Glutamatergic neuron (in vitro differentiated cells): ENCODE measurements around the gene SDS. TPM values are rescaled to one million over a fixed set of nuclear protein-coding genes. Genes with fewer than 3 reads are reported as not detected.

Experiments used
- DNase-seq: peaks from one replicate; pipeline ENCODE4 v3.0.0; 2022
- H3K27ac Mint-ChIP-seq: one replicate; pipeline ENCODE4 v1.8.0; 2020; ENCODE audit warnings: mild to moderate bottlenecking, mixed read lengths, inconsistent platforms; ENCODE audit not compliant: unreplicated experiment
- H3K27me3 Mint-ChIP-seq: one replicate; pipeline ENCODE4 v1.8.0; 2020; ENCODE audit warnings: mild to moderate bottlenecking, moderate library complexity, mixed read lengths, inconsistent platforms; ENCODE audit not compliant: unreplicated experiment
- H3K36me3 Mint-ChIP-seq: one replicate; pipeline ENCODE4 v1.8.0; 2020; ENCODE audit warnings: mild to moderate bottlenecking, mixed read lengths, inconsistent platforms; ENCODE audit not compliant: unreplicated experiment
- H3K4me1 Mint-ChIP-seq: one replicate; pipeline ENCODE4 v1.8.0; 2020; ENCODE audit warnings: mild to moderate bottlenecking, low read depth, mixed read lengths, inconsistent platforms; ENCODE audit not compliant: unreplicated experiment
- H3K4me3 Mint-ChIP-seq: one replicate; pipeline ENCODE4 v1.8.0; 2020; ENCODE audit warnings: mild to moderate bottlenecking, mixed read lengths, inconsistent platforms; ENCODE audit not compliant: unreplicated experiment
- H3K9me3 Mint-ChIP-seq: one replicate; pipeline ENCODE4 v1.8.0; 2020; ENCODE audit warnings: mild to moderate bottlenecking, moderate library complexity, mixed read lengths, inconsistent platforms; ENCODE audit not compliant: unreplicated experiment
- CTCF ChIP-seq: fragments of 200-600 bp; sonication (generic); IDR thresholded peaks from one replicate; pipeline ENCODE4 v1.5.0; 2021; ENCODE audit not compliant: partially characterized antibody, unreplicated experiment
- total RNA-seq: library from RNA; stranded (reverse); fragmentation: NEBNext Ultra II Directional; extraction: Animal tissue kit (Norgen Biotek cat#: 25700); gene quantifications from one replicate; pipeline ENCODE4 v1.2.1, GENCODE V29; 2021; ENCODE audit not compliant: unreplicated experiment

The SDS gene
- total RNA-seq, 1 donor from 2014 or later, result not detected

DNA sequence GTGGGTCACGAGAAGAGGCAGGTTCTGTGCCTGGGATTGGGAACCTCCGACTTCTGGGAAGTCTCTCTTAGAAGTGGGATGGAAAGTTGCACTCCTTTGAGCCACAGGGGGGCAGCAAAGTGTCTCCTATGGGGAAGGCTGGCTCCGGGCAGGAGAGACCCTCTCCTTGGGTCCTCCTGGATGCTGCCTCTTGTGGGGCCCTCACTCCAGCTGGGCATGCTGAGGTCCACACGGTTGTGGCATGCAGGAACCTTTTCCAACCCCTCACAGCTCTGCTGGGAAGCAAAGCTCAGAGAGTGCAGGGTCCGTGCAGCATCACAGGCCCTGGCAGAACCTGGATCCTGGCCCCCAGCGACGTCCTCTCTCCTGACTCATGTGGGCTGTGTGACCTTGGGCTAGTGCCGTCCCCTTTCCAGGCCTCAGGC, 35.9 kb upstream of the SDS start:
- Mint-ChIP-seq H3K9me3 (no peaks in the 10 kb centered on the region), H3K4me1 (no peaks in the 10 kb centered on the region), H3K27me3 (no peaks in the 10 kb centered on the region), H3K27ac (no peak overlapping the region), H3K36me3 (no peaks in the 10 kb centered on the region), H3K4me3 (no peak overlapping the region)
- peak; percentile 78 for TF ChIP-seq CTCF
- peak; percentile 86 for DNase-seq

GRCh38 chr12:113439301-113439597, 35.6 kb upstream of the SDS start:
- Mint-ChIP-seq H3K27ac (no peak overlapping the region), H3K36me3 (no peaks in the 10 kb centered on the region), H3K27me3 (no peaks in the 10 kb centered on the region), H3K9me3 (no peaks in the 10 kb centered on the region), H3K4me1 (no peaks in the 10 kb centered on the region), H3K4me3 (no peak overlapping the region)
- DNase-seq, result no peak
- no peak for TF ChIP-seq CTCF

DNA sequence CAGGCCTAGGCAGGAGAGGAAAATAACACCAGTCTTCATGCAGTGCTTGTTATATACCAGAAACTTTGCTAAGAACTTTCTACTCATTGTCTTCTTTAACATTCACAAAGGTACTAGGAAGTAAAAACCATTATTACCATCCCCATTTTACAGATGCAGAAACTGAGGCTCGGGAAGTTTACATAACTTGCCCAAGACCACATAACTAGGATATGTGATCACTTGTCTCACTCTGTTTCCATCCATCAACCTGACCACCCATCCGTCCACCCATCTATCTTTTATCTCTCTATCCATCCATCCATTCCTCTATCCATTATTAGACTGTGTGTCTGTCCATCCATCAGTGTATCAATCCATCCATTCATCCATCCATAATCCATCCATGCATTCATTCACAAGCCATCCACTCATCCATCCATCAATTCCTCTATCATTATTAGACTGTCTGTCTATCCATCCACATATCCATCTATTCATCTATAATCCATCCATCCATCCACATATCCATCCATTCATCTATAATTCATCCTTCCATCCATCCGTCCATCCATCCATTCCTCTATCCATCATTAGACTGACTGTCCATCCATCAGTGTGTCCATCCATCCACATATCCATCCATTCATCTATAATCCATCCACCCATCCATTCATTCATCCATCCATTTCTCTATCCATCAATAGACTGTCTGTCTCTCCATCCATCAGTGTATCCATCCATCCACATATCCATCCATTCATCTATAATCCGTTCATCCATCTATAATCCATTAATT, 35.0 kb upstream of the SDS start:
- DNase-seq, result no peak
- Mint-ChIP-seq H3K4me3 (no peak overlapping the region), H3K36me3 (no peaks in the 10 kb centered on the region), H3K27ac (no peak overlapping the region), H3K27me3 (no peaks in the 10 kb centered on the region), H3K9me3 (no peaks in the 10 kb centered on the region), H3K4me1 (no peaks in the 10 kb centered on the region)
- TF ChIP-seq CTCF, result no peak

DNA sequence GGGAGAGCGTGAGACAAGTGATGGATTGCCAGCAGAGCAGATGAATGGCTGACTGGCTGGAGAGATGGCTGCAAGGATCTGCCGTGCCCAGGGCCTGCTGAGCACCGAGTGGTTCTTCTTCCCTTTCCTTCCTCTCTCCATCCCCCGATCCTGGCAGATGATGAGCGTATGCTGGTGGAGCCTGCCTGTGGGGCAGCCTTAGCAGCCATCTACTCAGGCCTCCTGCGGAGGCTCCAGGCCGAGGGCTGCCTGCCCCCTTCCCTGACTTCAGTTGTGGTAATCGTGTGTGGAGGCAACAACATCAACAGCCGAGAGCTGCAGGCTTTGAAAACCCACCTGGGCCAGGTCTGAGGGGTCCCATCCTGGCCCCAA, 34.0 kb upstream of the SDS start:
- Mint-ChIP-seq H3K36me3 (no peaks in the 10 kb centered on the region), H3K4me1 (no peaks in the 10 kb centered on the region), H3K27me3 (no peaks in the 10 kb centered on the region), H3K27ac (no peak overlapping the region), H3K4me3 (no peak overlapping the region), H3K9me3 (no peaks in the 10 kb centered on the region)
- no peak for TF ChIP-seq CTCF
- DNase-seq, result no peak

DNA sequence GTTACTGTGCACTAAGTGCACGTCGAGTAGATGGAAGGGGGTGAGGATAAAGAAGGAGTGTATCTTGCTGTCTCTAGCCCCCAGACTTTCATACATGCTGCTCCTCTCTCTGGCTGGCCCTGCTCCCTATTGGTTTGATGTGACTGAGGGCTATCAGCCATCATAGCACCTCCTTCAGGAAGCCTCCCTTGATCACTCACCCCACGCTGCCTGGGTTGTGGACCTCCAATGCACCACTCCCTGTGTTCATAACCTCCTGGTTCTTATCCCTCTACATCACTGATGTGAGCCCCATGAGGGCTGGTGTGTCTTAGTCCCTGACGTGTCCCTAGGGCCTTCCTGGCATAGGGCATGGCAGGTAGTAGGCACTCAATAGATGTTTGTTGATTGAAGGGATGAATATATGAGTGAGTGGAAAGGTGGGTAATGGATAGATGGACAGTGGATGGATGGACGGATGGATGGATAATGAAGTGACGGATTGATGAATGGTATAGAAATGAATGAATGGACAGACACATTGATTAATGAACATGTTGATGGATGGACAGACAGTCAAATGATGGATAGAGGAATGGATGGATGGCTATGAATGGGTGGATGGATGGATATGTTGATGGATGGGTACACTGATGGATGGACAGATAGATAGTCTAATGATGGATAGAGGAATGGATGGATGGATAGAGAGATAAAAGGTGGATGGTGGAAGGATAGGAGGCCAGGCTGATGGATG, 33.5 kb upstream of the SDS start:
- no peaks in the 10 kb centered on the region for H3K36me3 Mint-ChIP-seq
- H3K27ac Mint-ChIP-seq, result no peak overlapping the region
- no peak for TF ChIP-seq CTCF

More for the DNA sequence above, 33.5 kb upstream of the SDS start:
- DNase-seq, result no peak
- H3K4me1 Mint-ChIP-seq, result no peaks in the 10 kb centered on the region
- H3K4me3 Mint-ChIP-seq, result no peak overlapping the region
- no peaks in the 10 kb centered on the region for H3K27me3 Mint-ChIP-seq
- peaks cover 1% of the 10 kb centered on the region for H3K9me3 Mint-ChIP-seq
